ENCODE results near the gene KIAA1586. TPM values are rescaled to one million over a fixed set of nuclear protein-coding genes. Genes with fewer than 3 reads are reported as not detected.

The KIAA1586 gene
- total and polyA plus RNA-seq, 4 donors = 17.1 to 59.4 (median 20.0) TPM

- no peak overlapping the region for H3K4me3 ChIP-seq (ENCODE audit: low read depth, low read length)
- no peaks in the 10 kb centered on the region for H3K9me3 ChIP-seq (ENCODE audit: control insufficient read depth, insufficient read depth, low read length)
- H3K36me3 ChIP-seq (ENCODE audit: control insufficient read depth, insufficient read depth, low read length) = no peaks in the 10 kb centered on the region
- no peak overlapping the region for H3K27ac ChIP-seq (ENCODE audit: low read depth, low read length)
- H3K27me3 ChIP-seq (ENCODE audit: control insufficient read depth, insufficient read depth, low read length) = no peaks in the 10 kb centered on the region
- no CpG with 5 or more reads among the region's 1 CpG for WGBS (ENCODE audit: insufficient coverage)
- no peak for DNase-seq (ENCODE audit: low read depth in 4 of 6, low spot score in 6 of 6)
- H3K4me1 ChIP-seq (ENCODE audit: control insufficient read depth, insufficient read depth, low read length) = no peaks in the 10 kb centered on the region
Measured at GRCh38 chr6:57017841-57018240, 28.7 kb upstream of the KIAA1586 start.

GRCh38 chr6:57019434-57019833 is 27.1 kb upstream of the KIAA1586 start:
- Histone ChIP-seq H3K9me3 (ENCODE audit: control insufficient read depth, insufficient read depth, low read length) (no peaks in the 10 kb centered on the region), H3K4me3 (ENCODE audit: low read depth, low read length) (no peak overlapping the region), H3K27ac (ENCODE audit: low read depth, low read length) (no peak overlapping the region), H3K4me1 (ENCODE audit: control insufficient read depth, insufficient read depth, low read length) (no peaks in the 10 kb centered on the region), H3K36me3 (ENCODE audit: control insufficient read depth, insufficient read depth, low read length) (no peaks in the 10 kb centered on the region), H3K27me3 (ENCODE audit: control insufficient read depth, insufficient read depth, low read length) (no peaks in the 10 kb centered on the region)
- WGBS (ENCODE audit: insufficient coverage) = 80% methylated on average over 1 of the region's 4 CpGs
- no peak for DNase-seq (ENCODE audit: low read depth in 4 of 6, low spot score in 6 of 6)

- no peaks in the 10 kb centered on the region for H3K4me1 ChIP-seq (ENCODE audit: control insufficient read depth, insufficient read depth, low read length)
- 60% methylated on average over 1 of the region's 1 CpG for WGBS (ENCODE audit: insufficient coverage)
- no peaks in the 10 kb centered on the region for H3K36me3 ChIP-seq (ENCODE audit: control insufficient read depth, insufficient read depth, low read length)
- no peak overlapping the region for H3K4me3 ChIP-seq (ENCODE audit: low read depth, low read length)
- H3K9me3 ChIP-seq (ENCODE audit: control insufficient read depth, insufficient read depth, low read length) = no peaks in the 10 kb centered on the region
- peak in 4 of 6 donors; percentile 15 to 74 (median 40) for DNase-seq (ENCODE audit: low read depth in 4 of 6, low spot score in 6 of 6)
- H3K27me3 ChIP-seq (ENCODE audit: control insufficient read depth, insufficient read depth, low read length) = no peaks in the 10 kb centered on the region
- no peak overlapping the region for H3K27ac ChIP-seq (ENCODE audit: low read depth, low read length)
Measured at GRCh38 chr6:57021086-57021720, 25.3 kb upstream of the KIAA1586 start.

- WGBS (ENCODE audit: insufficient coverage) = no CpG with 5 or more reads among the region's 2 CpGs
- Histone ChIP-seq H3K4me1 (ENCODE audit: control insufficient read depth, insufficient read depth, low read length) (no peaks in the 10 kb centered on the region), H3K36me3 (ENCODE audit: control insufficient read depth, insufficient read depth, low read length) (no peaks in the 10 kb centered on the region), H3K27me3 (ENCODE audit: control insufficient read depth, insufficient read depth, low read length) (no peaks in the 10 kb centered on the region), H3K4me3 (ENCODE audit: low read depth, low read length) (no peak overlapping the region), H3K27ac (ENCODE audit: low read depth, low read length) (no peak overlapping the region), H3K9me3 (ENCODE audit: control insufficient read depth, insufficient read depth, low read length) (no peaks in the 10 kb centered on the region)
- DNase-seq (ENCODE audit: low read depth in 4 of 6, low spot score in 6 of 6) = no peak
Measured at GRCh38 chr6:57024321-57024720, 22.2 kb upstream of the KIAA1586 start.

GRCh38 chr6:57024775-57025174 is 21.7 kb upstream of the KIAA1586 start:
- no peak overlapping the region for H3K4me3 ChIP-seq (ENCODE audit: low read depth, low read length)
- H3K27me3 ChIP-seq (ENCODE audit: control insufficient read depth, insufficient read depth, low read length) = no peaks in the 10 kb centered on the region
- no peaks in the 10 kb centered on the region for H3K9me3 ChIP-seq (ENCODE audit: control insufficient read depth, insufficient read depth, low read length)
- H3K36me3 ChIP-seq (ENCODE audit: control insufficient read depth, insufficient read depth, low read length) = no peaks in the 10 kb centered on the region
- WGBS (ENCODE audit: insufficient coverage) = no CpG with 5 or more reads among the region's 1 CpG
- no peaks in the 10 kb centered on the region for H3K4me1 ChIP-seq (ENCODE audit: control insufficient read depth, insufficient read depth, low read length)
- no peak for DNase-seq (ENCODE audit: low read depth in 4 of 6, low spot score in 6 of 6)
- H3K27ac ChIP-seq (ENCODE audit: low read depth, low read length) = no peak overlapping the region

- Histone ChIP-seq H3K4me3 (ENCODE audit: low read depth, low read length) (no peak overlapping the region), H3K27ac (ENCODE audit: low read depth, low read length) (no peak overlapping the region), H3K9me3 (ENCODE audit: control insufficient read depth, insufficient read depth, low read length) (no peaks in the 10 kb centered on the region), H3K36me3 (ENCODE audit: control insufficient read depth, insufficient read depth, low read length) (no peaks in the 10 kb centered on the region), H3K4me1 (ENCODE audit: control insufficient read depth, insufficient read depth, low read length) (no peaks in the 10 kb centered on the region), H3K27me3 (ENCODE audit: control insufficient read depth, insufficient read depth, low read length) (no peaks in the 10 kb centered on the region)
- no CpG with 5 or more reads among the region's 1 CpG for WGBS (ENCODE audit: insufficient coverage)
- DNase-seq (ENCODE audit: low read depth in 4 of 6, low spot score in 6 of 6) = peak in 2 of 6 donors; percentile 27 to 82
Measured at GRCh38 chr6:57026001-57026400, 20.5 kb upstream of the KIAA1586 start.

GRCh38 chr6:57027301-57027700 is 19.2 kb upstream of the KIAA1586 start:
- Histone ChIP-seq H3K9me3 (ENCODE audit: control insufficient read depth, insufficient read depth, low read length) (no peaks in the 10 kb centered on the region), H3K27me3 (ENCODE audit: control insufficient read depth, insufficient read depth, low read length) (no peaks in the 10 kb centered on the region), H3K36me3 (ENCODE audit: control insufficient read depth, insufficient read depth, low read length) (no peaks in the 10 kb centered on the region), H3K4me1 (ENCODE audit: control insufficient read depth, insufficient read depth, low read length) (no peaks in the 10 kb centered on the region), H3K27ac (ENCODE audit: low read depth, low read length) (no peak overlapping the region), H3K4me3 (ENCODE audit: low read depth, low read length) (no peak overlapping the region)
- DNase-seq (ENCODE audit: low read depth in 4 of 6, low spot score in 6 of 6) = no peak
- WGBS (ENCODE audit: insufficient coverage) = no CpG with 5 or more reads among the region's 3 CpGs

GRCh38 chr6:57029213-57029612 is 17.3 kb upstream of the KIAA1586 start:
- no peaks in the 10 kb centered on the region for H3K36me3 ChIP-seq (ENCODE audit: control insufficient read depth, insufficient read depth, low read length)
- WGBS (ENCODE audit: insufficient coverage) = 95% methylated on average over 8 of the region's 9 CpGs
- H3K27ac ChIP-seq (ENCODE audit: low read depth, low read length) = no peak overlapping the region
- no peak overlapping the region for H3K4me3 ChIP-seq (ENCODE audit: low read depth, low read length)
- H3K9me3 ChIP-seq (ENCODE audit: control insufficient read depth, insufficient read depth, low read length) = no peaks in the 10 kb centered on the region
- no peaks in the 10 kb centered on the region for H3K27me3 ChIP-seq (ENCODE audit: control insufficient read depth, insufficient read depth, low read length)
- H3K4me1 ChIP-seq (ENCODE audit: control insufficient read depth, insufficient read depth, low read length) = no peaks in the 10 kb centered on the region
- DNase-seq (ENCODE audit: low read depth in 4 of 6, low spot score in 6 of 6) = no peak

- no peak for DNase-seq (ENCODE audit: low read depth in 4 of 6, low spot score in 6 of 6)
- H3K27me3 ChIP-seq (ENCODE audit: control insufficient read depth, insufficient read depth, low read length) = no peaks in the 10 kb centered on the region
- H3K4me1 ChIP-seq (ENCODE audit: control insufficient read depth, insufficient read depth, low read length) = no peaks in the 10 kb centered on the region
- H3K27ac ChIP-seq (ENCODE audit: low read depth, low read length) = no peak overlapping the region
- no peaks in the 10 kb centered on the region for H3K36me3 ChIP-seq (ENCODE audit: control insufficient read depth, insufficient read depth, low read length)
- no peaks in the 10 kb centered on the region for H3K9me3 ChIP-seq (ENCODE audit: control insufficient read depth, insufficient read depth, low read length)
- no peak overlapping the region for H3K4me3 ChIP-seq (ENCODE audit: low read depth, low read length)
- 100% methylated on average over 1 of the region's 3 CpGs for WGBS (ENCODE audit: insufficient coverage)
Measured at GRCh38 chr6:57033228-57033627, 13.3 kb upstream of the KIAA1586 start.

GRCh38 chr6:57035549-57035948 is 10.9 kb upstream of the KIAA1586 start:
- Histone ChIP-seq H3K36me3 (ENCODE audit: control insufficient read depth, insufficient read depth, low read length) (no peaks in the 10 kb centered on the region), H3K4me1 (ENCODE audit: control insufficient read depth, insufficient read depth, low read length) (no peaks in the 10 kb centered on the region), H3K27me3 (ENCODE audit: control insufficient read depth, insufficient read depth, low read length) (no peaks in the 10 kb centered on the region), H3K9me3 (ENCODE audit: control insufficient read depth, insufficient read depth, low read length) (no peaks in the 10 kb centered on the region), H3K27ac (ENCODE audit: low read depth, low read length) (no peak overlapping the region), H3K4me3 (ENCODE audit: low read depth, low read length) (no peak overlapping the region)
- no peak for DNase-seq (ENCODE audit: low read depth in 4 of 6, low spot score in 6 of 6)
- WGBS (ENCODE audit: insufficient coverage) = no CpG with 5 or more reads among the region's 3 CpGs
